ENCODE results near the gene FSTL5. TPM values are rescaled to one million over a fixed set of nuclear protein-coding genes. Genes with fewer than 3 reads are reported as not detected.

Gene FSTL5
- total RNA-seq, 2 experiments from 2014 or later = not detected

DNA sequence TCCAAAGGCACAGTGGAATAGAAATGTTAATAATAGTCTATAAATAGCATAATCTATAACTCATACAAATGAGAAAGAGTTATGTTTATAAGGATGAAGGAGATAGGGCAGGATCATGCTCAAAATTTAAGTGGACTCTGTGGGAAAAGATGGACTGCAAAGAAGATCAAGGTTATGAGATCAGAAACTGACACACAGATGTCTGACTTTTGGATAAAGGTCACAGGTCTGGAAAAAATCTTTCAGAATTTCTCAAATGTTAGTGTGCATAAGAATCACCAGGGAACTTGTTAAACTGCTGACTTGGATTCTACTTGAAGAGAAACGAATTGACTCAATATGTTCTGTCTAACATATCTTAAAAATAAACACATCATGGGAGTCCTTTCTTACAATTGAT lies 104.1 kb downstream of the FSTL5 start:
- intact Hi-C loops (cut with micrococcal nuclease) = no loop called here
- POLR2A ChIA-PET = no interaction called here
- DNase-seq (no peak), ATAC-seq (no peak)
- H3K9me3 Mint-ChIP-seq = peaks cover 5% of the 10 kb centered on the region
- H3K36me3 Mint-ChIP-seq (ENCODE audit: low read depth) = no peaks in the 10 kb centered on the region
- CTCF ChIA-PET = no interaction called here
- no peaks in the 10 kb centered on the region for H3K4me1 Mint-ChIP-seq (ENCODE audit: low read depth)
- no peak overlapping the region for H3K4me3 Mint-ChIP-seq
- no peak overlapping the region for H3K27ac Mint-ChIP-seq
- TF ChIP-seq, protein P1, sequence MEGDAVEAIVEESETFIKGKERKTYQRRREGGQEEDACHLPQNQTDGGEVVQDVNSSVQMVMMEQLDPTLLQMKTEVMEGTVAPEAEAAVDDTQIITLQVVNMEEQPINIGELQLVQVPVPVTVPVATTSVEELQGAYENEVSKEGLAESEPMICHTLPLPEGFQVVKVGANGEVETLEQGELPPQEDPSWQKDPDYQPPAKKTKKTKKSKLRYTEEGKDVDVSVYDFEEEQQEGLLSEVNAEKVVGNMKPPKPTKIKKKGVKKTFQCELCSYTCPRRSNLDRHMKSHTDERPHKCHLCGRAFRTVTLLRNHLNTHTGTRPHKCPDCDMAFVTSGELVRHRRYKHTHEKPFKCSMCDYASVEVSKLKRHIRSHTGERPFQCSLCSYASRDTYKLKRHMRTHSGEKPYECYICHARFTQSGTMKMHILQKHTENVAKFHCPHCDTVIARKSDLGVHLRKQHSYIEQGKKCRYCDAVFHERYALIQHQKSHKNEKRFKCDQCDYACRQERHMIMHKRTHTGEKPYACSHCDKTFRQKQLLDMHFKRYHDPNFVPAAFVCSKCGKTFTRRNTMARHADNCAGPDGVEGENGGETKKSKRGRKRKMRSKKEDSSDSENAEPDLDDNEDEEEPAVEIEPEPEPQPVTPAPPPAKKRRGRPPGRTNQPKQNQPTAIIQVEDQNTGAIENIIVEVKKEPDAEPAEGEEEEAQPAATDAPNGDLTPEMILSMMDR (IDR thresholded peaks at IDR 0.05) = no peak
- no peaks in the 10 kb centered on the region for H3K27me3 Mint-ChIP-seq

DNA sequence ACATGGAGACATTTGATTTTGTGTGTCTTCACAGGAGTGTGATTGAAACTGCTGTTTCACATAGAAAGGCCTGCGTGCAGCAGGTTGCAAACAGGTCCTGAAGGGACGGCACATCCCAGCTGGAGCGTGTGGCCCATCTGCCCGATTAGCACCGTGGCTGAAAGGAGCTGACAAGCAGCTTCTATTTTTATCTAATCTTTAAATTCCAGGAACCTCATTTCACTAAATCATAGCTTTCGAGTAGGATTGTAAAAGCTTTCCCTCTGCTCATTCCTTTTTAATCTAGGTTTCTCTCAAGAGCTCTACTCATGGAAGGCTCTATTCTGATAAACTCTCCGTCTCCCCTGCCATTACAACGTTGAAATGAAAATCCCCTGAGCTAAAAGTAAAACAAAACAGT lies 106.8 kb downstream of the FSTL5 start:
- Mint-ChIP-seq H3K4me3 (no peak overlapping the region), H3K9me3 (peaks cover 3% of the 10 kb centered on the region), H3K4me1 (ENCODE audit: low read depth) (no peaks in the 10 kb centered on the region), H3K36me3 (ENCODE audit: low read depth) (no peaks in the 10 kb centered on the region), H3K27me3 (no peaks in the 10 kb centered on the region), H3K27ac (no peak overlapping the region)
- TF ChIP-seq, protein P1 (IDR thresholded peaks at IDR 0.05) = no peak
- no peak for ATAC-seq
- no peak for DNase-seq
- intact Hi-C loops (cut with micrococcal nuclease) = no loop called here
- CTCF ChIA-PET = interaction anchor here (1.1 kb wide), 1 partner anchor 11 kb away, joined by 3 read pairs; no protein-coding TSS in a partner anchor
- POLR2A ChIA-PET = no interaction called here

DNA sequence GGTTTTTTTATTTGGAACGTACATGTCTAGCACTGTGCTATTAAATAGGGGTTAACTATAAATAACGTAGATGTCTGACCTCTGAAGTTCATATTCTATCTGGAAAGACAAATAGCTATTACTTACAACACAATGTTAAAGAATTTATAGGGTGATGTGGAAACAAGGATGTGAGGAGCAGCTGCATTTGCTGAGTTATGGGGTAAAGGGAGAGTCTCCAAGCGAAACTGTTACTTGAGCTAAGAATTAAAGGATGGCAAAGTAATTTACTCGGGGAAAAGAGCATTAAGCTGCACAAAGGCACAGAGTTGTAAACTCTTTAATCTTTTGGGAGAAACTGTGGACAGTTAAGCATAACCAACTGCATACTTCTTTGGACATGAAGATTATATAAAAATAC lies 117.7 kb downstream of the FSTL5 start:
- intact Hi-C loops (cut with micrococcal nuclease) = no loop called here
- H3K27ac Mint-ChIP-seq = no peak overlapping the region
- ChIA-PET CTCF (interaction anchor here (0.9 kb wide), 1 partner anchor 11 kb away, joined by 3 read pairs; no protein-coding TSS in a partner anchor), POLR2A (no interaction called here)
- H3K4me3 Mint-ChIP-seq = no peak overlapping the region
- ATAC-seq (no peak), DNase-seq (no peak)
- TF ChIP-seq, protein P1 (IDR thresholded peaks at IDR 0.05) = no peak
- no peaks in the 10 kb centered on the region for H3K4me1 Mint-ChIP-seq (ENCODE audit: low read depth)
- H3K9me3 Mint-ChIP-seq = no peaks in the 10 kb centered on the region
- no peaks in the 10 kb centered on the region for H3K36me3 Mint-ChIP-seq (ENCODE audit: low read depth)
- no peaks in the 10 kb centered on the region for H3K27me3 Mint-ChIP-seq

DNA sequence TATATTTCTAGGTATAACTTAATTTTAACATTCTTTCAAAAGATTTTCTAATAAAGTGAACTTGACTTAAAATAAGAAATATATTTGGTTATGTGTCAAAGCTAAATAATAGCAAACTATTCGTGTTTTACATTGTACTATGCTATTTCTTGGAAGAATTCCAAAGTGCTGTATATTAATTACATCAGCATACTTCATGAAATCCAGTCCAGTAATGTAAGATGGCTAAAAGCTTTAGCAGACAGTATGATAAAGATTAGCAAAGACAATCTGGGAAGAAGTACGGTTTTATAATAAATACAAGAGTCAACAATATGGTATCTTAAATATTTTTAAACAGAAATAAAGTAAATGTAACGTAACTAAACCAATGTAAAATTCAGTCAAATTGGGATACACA lies 125.7 kb downstream of the FSTL5 start:
- H3K4me3 Mint-ChIP-seq = no peak overlapping the region
- H3K27ac Mint-ChIP-seq = no peak overlapping the region
- intact Hi-C loops (cut with micrococcal nuclease) = no loop called here
- TF ChIP-seq, protein P1 (IDR thresholded peaks at IDR 0.05) = no peak
- ChIA-PET CTCF (no interaction called here), POLR2A (no interaction called here)
- H3K4me1 Mint-ChIP-seq (ENCODE audit: low read depth) = no peaks in the 10 kb centered on the region
- no peaks in the 10 kb centered on the region for H3K27me3 Mint-ChIP-seq
- ATAC-seq (no peak), DNase-seq (no peak)
- peaks cover 1% of the 10 kb centered on the region for H3K9me3 Mint-ChIP-seq
- H3K36me3 Mint-ChIP-seq (ENCODE audit: low read depth) = no peaks in the 10 kb centered on the region

DNA sequence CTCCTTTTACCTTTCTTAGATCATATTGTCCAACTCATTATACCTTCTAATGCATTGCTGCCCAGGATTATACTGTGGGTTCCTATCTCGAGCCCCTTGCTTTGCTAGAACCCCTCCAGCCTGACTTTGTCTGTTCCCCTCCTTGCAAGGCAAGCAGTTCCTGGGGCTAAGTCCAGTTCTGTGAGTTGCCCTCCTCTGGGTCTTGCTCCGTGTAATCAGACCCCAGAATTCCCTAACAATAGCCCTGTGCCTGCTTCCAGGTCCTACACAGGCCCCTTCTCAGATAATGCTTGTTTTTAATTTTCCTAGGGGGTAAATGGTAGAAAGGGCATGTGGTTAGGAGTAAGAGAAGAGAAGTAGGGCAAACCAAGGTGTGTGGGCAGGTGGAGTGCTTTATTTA lies 145.9 kb downstream of the FSTL5 start:
- TF ChIP-seq, protein P1 (IDR thresholded peaks at IDR 0.05) = no peak
- CTCF ChIA-PET = no interaction called here

More for the DNA sequence above, 145.9 kb downstream of the FSTL5 start:
- H3K27me3 Mint-ChIP-seq = no peaks in the 10 kb centered on the region
- POLR2A ChIA-PET = no interaction called here
- H3K9me3 Mint-ChIP-seq = no peaks in the 10 kb centered on the region
- intact Hi-C loops (cut with micrococcal nuclease) = no loop called here
- DNase-seq (no peak), ATAC-seq (no peak)
- H3K27ac Mint-ChIP-seq = no peak overlapping the region
- no peaks in the 10 kb centered on the region for H3K4me1 Mint-ChIP-seq (ENCODE audit: low read depth)
- H3K4me3 Mint-ChIP-seq = no peak overlapping the region
- H3K36me3 Mint-ChIP-seq (ENCODE audit: low read depth) = no peaks in the 10 kb centered on the region

All from activated CD8-positive, alpha-beta T cell treated with anti-CD3 and anti-CD28 coated beads for 36 hours (primary cell).